Activated T-helper 1 cell treated with anti-CD3 and anti-CD28 coated beads, Interleukin-12 subunit alpha, Interleukin-12 subunit beta, Interleukin-2, Interleukin-4 antibody, amounts not matched to agents 30 ng/mL and 10 ng/mL and 1 ng/mL, durations not matched to agents 14 hours and 24 hours and 36 hours (primary cell): ENCODE measurements around the gene METTL16. TPM values are rescaled to one million over a fixed set of nuclear protein-coding genes. Genes with fewer than 3 reads are reported as not detected.

ENCODE experiments used
- DNase-seq: peaks from one replicate; pipeline ENCODE4 v3.0.0; 2021; ENCODE audit warnings: low spot score
- H3K27ac Mint-ChIP-seq: one replicate; pipeline ENCODE4 v1.8.0; 2021; ENCODE audit warnings: mild to moderate bottlenecking, mixed read lengths
- H3K27me3 Mint-ChIP-seq: one replicate; pipeline ENCODE4 v1.8.0; 2022; ENCODE audit warnings: mild to moderate bottlenecking, moderate library complexity, mixed read lengths; ENCODE audit not compliant: insufficient read depth
- H3K36me3 Mint-ChIP-seq: one replicate; pipeline ENCODE4 v1.8.0; 2021; ENCODE audit warnings: low read depth, mixed read lengths
- H3K4me1 Mint-ChIP-seq: one replicate; pipeline ENCODE4 v1.8.0; 2021; ENCODE audit warnings: low read depth, mixed read lengths
- H3K4me3 Mint-ChIP-seq: one replicate; pipeline ENCODE4 v1.8.0; 2021; ENCODE audit warnings: mild to moderate bottlenecking, moderate library complexity, mixed read lengths
- H3K9me3 Mint-ChIP-seq: one replicate; pipeline ENCODE4 v1.8.0; 2021; ENCODE audit warnings: mixed read lengths
- intact Hi-C: fragments of 100-400 bp; cut with micrococcal nuclease; formaldehyde crosslinking; loops from one replicate; pipeline ENCODE4 v1.15.1; 2024
- total RNA-seq: library from RNA; stranded (reverse); gene quantifications from 2 replicates; pipeline ENCODE4 v1.2.3, GENCODE V29; 2022

Gene METTL16
- total RNA-seq, 1 donor from 2014 or later, result 53.9 TPM

DNA sequence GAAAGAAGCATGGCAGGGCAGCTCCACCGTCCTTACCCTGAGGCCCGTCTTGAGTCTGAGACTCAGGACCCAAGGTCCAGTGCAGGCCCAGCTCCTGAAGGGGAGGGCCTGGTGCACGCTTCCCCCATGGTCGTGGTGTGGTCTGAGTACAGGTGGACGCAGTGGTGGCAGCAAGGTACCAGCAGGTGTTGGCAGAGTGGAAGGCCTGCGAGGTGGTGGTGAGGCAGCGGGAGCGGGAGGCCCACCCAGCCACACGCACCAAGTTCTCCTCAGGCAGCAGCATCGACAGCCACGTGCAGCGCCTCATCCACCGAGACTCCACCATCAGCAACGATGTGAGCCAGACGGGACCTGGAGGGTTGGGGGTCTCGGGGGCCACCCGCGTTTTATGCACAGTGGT, 138.5 kb downstream of the METTL16 start:
- no peak for DNase-seq
- no peaks in the 10 kb centered on the region for H3K27me3 Mint-ChIP-seq
- intact Hi-C loops, result no loop called here
- no peaks in the 10 kb centered on the region for H3K4me1 Mint-ChIP-seq
- no peak overlapping the region for H3K27ac Mint-ChIP-seq
- H3K9me3 Mint-ChIP-seq, result no peaks in the 10 kb centered on the region
- H3K4me3 Mint-ChIP-seq, result no peak overlapping the region
- peaks cover 2% of the 10 kb centered on the region for H3K36me3 Mint-ChIP-seq

DNA sequence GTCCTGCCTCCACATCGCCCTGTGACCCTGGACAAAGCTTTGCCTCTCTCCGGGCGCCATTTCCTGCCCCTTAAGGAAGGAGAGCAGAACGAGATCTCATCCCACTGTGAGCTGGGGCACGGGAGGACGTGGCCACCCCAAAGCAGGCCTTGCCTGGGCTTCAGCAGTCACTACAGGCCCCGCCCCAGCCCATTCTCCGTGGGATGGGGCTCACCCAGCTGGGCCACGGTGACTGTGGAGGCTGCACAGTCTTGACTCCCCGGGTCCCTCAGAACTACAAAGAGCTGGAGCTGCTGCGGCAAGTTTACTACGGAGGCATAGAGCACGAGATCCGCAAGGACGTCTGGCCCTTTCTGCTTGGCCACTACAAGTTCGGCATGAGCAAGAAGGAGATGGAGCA, 139.0 kb downstream of the METTL16 start:
- intact Hi-C loops, result no loop called here
- H3K27me3 Mint-ChIP-seq, result no peaks in the 10 kb centered on the region
- DNase-seq, result no peak
- peaks cover 2% of the 10 kb centered on the region for H3K36me3 Mint-ChIP-seq
- H3K27ac Mint-ChIP-seq, result no peak overlapping the region
- no peaks in the 10 kb centered on the region for H3K9me3 Mint-ChIP-seq
- H3K4me3 Mint-ChIP-seq, result no peak overlapping the region
- H3K4me1 Mint-ChIP-seq, result no peaks in the 10 kb centered on the region

DNA sequence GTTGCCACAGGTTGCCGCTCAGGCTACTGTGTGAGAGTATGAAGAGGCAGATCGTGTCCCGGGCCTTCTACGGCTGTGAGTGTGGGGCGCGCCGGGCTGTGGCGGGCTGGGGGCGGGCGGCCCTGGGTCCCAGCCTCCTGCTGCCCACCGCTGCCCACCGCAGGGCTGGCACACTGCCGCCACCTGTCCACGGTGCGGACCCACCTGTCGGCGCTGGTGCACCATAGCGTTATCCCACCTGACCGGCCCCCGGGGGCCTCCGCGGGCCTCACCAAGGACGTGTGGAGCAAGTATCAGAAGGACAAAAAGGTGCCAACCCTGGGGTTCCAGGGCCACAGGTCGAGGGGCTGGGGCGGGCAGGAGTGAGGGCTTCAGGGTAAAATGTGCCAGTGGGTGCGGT, 139.5 kb downstream of the METTL16 start:
- no peak overlapping the region for H3K4me3 Mint-ChIP-seq
- H3K27ac Mint-ChIP-seq, result no peak overlapping the region
- no peaks in the 10 kb centered on the region for H3K4me1 Mint-ChIP-seq
- intact Hi-C loops, result no loop called here
- DNase-seq, result no peak
- no peaks in the 10 kb centered on the region for H3K9me3 Mint-ChIP-seq
- peaks cover 2% of the 10 kb centered on the region for H3K36me3 Mint-ChIP-seq
- no peaks in the 10 kb centered on the region for H3K27me3 Mint-ChIP-seq

DNA sequence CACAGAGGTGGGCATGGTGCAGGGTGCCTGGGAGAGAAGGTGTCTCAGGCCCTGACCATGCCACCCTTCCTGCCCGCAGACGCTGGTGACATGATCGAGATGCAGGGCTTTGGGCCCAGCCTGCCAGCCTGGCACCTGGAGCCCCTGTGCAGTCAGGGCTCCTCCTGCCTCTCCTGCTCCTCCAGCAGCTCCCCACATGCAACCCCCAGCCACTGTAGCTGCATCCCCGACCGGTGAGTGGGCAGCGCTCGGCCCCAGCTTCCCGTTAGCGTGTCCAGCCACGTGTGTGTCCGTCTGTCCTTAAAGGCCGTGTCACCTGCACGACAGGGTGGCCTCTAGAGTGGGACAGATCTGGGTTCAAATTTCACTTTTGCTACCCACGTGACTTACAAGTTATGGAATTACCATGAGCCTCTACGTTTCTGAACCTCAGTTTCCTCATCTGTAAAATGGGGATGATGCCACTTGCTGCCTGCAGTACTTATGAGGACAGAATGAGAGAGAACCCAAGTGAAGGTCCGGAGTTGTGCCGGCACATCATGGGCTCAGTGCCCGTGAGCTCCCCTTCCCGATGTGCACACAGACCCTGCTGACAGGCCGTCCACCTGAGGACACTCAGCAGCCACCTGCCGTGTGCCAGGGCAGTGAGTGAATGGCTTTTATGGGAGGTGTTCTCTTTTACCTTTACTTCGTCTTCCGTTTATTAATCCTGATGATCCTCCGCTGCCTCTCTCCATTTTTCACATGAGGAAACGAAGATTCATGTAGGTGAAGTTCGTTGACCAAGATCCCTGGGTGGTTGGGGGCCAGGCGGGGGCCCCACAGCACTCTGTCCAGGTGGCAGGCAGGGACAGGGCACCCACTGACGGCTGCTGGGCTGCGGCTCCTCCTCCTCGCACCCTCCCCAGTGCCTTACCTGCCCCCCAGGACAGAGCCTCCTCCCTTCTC, 140.2 kb downstream of the METTL16 start:
- H3K27ac Mint-ChIP-seq, result no peak overlapping the region
- intact Hi-C loops, result no loop called here

DNA sequence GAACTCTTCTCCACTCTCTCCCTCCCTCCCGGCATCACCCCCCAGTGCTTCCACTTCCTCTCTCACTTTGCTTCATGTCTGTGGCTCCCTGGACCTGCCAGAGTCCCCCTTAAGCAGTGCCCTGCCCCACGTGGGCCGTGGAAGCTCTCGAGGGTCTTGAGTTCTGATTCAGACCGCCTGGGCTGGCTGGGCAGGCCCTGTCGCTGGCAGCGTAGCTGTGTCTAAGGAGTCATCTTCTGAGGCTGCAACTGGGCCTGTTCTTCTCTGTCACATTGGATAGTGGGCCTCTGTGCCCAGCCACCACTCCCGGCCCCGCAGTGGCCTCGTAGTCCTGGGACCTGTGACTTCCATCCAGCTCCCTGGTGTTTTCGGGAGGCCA, 141.5 kb downstream of the METTL16 start:
- no peaks in the 10 kb centered on the region for H3K9me3 Mint-ChIP-seq
- H3K4me1 Mint-ChIP-seq, result no peaks in the 10 kb centered on the region
- no peak overlapping the region for H3K27ac Mint-ChIP-seq
- peaks cover 3% of the 10 kb centered on the region for H3K36me3 Mint-ChIP-seq
- intact Hi-C loops, result no loop called here
- H3K27me3 Mint-ChIP-seq, result no peaks in the 10 kb centered on the region
- DNase-seq, result no peak
- H3K4me3 Mint-ChIP-seq, result no peak overlapping the region

More for the DNA sequence above, 140.2 kb downstream of the METTL16 start:
- DNase-seq, result no peak
- Mint-ChIP-seq H3K27me3 (no peaks in the 10 kb centered on the region), H3K4me1 (no peaks in the 10 kb centered on the region), H3K9me3 (no peaks in the 10 kb centered on the region), H3K36me3 (peaks cover 5% of the 10 kb centered on the region), H3K4me3 (no peak overlapping the region)

DNA sequence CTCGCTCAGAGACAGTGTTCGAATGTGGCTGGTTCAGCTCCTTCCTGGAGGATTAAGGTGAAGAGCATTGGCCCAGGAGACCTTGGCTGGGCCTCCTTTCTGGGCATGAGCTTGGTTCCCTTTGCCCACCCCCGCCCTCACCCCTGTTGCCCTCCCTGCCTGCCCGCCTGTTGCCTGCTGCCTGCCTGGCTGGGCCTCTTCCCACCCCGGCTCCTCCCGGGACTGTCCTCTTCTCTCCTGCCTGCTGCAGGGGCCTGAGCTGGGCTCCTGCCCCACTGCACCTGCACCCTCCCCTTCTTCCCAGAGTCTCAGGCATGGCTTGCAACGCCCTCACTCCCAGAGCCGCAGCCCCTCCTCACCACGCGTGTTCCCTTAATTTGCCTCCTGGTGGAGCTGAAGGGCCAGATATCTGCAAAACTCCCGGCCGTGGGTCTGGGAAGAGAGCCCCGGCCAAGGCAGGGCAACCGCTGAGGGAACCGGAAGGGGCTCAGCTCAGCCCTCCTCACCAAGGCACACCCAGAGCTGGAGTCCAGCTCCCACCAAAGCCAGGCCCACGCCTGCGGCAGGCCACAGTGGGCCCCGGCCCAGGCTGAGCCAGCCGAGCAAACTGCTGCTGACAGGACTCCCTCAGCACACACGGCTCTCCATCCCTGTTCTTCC, 142.0 kb downstream of the METTL16 start:
- Mint-ChIP-seq H3K4me3 (no peak overlapping the region), H3K9me3 (no peaks in the 10 kb centered on the region), H3K27me3 (no peaks in the 10 kb centered on the region), H3K27ac (no peak overlapping the region), H3K36me3 (peaks cover 3% of the 10 kb centered on the region), H3K4me1 (no peaks in the 10 kb centered on the region)
- no peak for DNase-seq
- intact Hi-C loops, result no loop called here

DNA sequence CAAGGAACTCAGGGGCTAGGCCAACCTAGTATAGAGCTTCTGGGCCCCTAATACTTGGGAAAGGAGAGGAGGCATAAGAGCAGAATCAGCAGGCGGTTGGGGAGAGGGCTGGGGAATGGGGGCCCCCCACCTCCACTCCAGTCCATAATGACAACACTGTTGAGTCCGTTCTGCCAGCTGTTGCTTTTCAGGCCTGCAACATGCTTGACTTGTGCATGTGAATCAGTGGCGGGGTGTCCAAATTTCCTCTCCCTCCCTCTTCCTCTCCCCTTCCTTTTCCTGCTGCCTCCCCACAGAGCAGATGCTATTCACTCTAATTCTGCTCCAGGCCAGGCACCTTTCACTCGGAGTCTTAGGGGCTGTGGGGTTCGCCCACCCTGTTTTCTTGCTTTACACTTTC, 142.6 kb downstream of the METTL16 start:
- Mint-ChIP-seq H3K4me1 (no peaks in the 10 kb centered on the region), H3K4me3 (no peak overlapping the region), H3K9me3 (no peaks in the 10 kb centered on the region), H3K36me3 (peaks cover 3% of the 10 kb centered on the region), H3K27me3 (no peaks in the 10 kb centered on the region), H3K27ac (no peak overlapping the region)
- intact Hi-C loops, result no loop called here
- no peak for DNase-seq

DNA sequence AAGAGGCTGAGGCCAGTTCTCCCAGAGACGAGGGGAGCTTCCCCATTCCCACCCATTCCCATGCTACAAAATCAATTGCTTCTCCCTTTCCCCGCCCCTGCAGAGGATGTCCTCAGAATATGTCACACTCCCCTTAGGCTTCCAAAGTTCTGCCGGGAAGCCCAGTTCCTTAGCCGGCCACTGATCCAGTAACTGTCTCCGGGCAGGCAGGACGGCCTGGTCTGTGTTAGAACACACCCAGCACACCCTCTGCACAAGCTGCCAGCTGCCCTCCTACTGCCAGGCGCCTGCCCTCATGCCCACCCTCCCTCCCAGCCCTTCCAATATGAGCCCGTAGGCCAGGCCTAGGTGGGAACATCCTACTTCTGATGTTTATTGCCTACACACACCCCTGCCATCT, 143.3 kb downstream of the METTL16 start:
- H3K4me3 Mint-ChIP-seq, result no peak overlapping the region
- H3K36me3 Mint-ChIP-seq, result peaks cover 3% of the 10 kb centered on the region
- no peaks in the 10 kb centered on the region for H3K9me3 Mint-ChIP-seq
- H3K4me1 Mint-ChIP-seq, result no peaks in the 10 kb centered on the region
- H3K27me3 Mint-ChIP-seq, result no peaks in the 10 kb centered on the region
- intact Hi-C loops, result no loop called here
- DNase-seq, result no peak
- no peak overlapping the region for H3K27ac Mint-ChIP-seq

DNA sequence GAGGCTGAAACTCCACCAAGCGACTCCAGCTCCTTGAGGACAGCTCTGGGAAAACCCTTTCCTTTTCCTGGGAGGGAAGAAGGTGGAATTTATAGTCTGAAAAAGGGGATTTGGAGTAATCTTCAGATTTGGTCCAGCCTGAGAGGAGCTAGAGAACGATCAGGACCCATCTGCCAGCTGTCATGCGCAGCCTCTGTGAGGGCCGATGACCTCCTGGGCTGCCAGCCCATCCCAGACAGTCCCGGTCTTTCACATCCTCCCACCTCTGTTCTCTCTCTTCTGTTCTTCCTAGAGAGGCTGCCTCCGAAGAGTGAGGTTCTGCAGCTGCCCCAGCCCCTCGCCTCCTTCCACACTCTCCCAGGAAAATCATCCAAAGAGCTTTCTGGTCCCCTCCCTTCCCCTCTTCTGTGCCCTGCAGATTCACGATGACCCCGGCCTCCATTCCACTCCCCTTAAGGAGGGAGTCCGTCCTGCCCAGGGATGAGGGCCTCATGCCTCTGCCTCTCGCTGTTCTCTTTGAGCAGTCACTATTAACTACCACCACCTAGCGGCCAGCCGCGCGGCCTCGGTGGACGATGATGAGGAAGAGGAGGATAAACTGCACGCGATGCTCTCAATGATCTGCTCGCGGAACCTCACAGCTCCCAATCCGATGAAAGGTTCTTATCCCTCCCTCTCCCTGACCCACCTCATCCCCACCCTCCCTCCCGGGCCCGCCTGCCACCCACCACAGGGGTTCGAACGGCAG, 144.8 kb downstream of the METTL16 start:
- H3K27me3 Mint-ChIP-seq, result no peaks in the 10 kb centered on the region
- H3K36me3 Mint-ChIP-seq, result peaks cover 3% of the 10 kb centered on the region
- no peaks in the 10 kb centered on the region for H3K4me1 Mint-ChIP-seq
- H3K27ac Mint-ChIP-seq, result no peak overlapping the region
- H3K4me3 Mint-ChIP-seq, result no peak overlapping the region
- intact Hi-C loops, result no loop called here
- no peak for DNase-seq
- H3K9me3 Mint-ChIP-seq, result no peaks in the 10 kb centered on the region

Other genes starting within 250 kb of the METTL16 start
- gene SMG6, start 208.1 kb downstream of the METTL16 start, total RNA-seq, result 35.3 and 39.5 TPM in 2 replicates
- 14.9 and 17.4 TPM in 2 replicates for gene SRR, start 207.9 kb downstream of the METTL16 start, total RNA-seq
- 91.3 and 92.9 TPM in 2 replicates for gene TSR1, start 175.4 kb downstream of the METTL16 start, total RNA-seq
- 39.1 and 45.9 TPM in 2 replicates for gene SGSM2, start 174.4 kb downstream of the METTL16 start, total RNA-seq
- gene MNT, start 110.8 kb downstream of the METTL16 start, total RNA-seq, result 31.5 and 35.9 TPM in 2 replicates
- 167 TPM in 2 replicates for gene PAFAH1B1, start 81.8 kb upstream of the METTL16 start, total RNA-seq
- 173 and 179 TPM in 2 replicates for gene CLUH, start 199.9 kb upstream of the METTL16 start, total RNA-seq
- 0.23 TPM in 1 of 2 replicates, not detected in the other for gene CCDC92B, start 237.8 kb upstream of the METTL16 start, total RNA-seq